B cell (primary cell): ENCODE measurements around the gene SOX6.

Source experiments
- CTCF ChIP-seq: fragments of 200-600 bp; IDR thresholded peaks from one replicate; pipeline ENCODE4 v1.8.0; 2022; ENCODE audit warnings: antibody characterized with exemption, mild to moderate bottlenecking
- EZH2 ChIP-seq: IDR thresholded peaks from 2 replicates; pipeline ENCODE4 v1.6.1; 2012; ENCODE audit warnings: borderline replicate concordance, low read depth, mild to moderate bottlenecking, moderate library complexity, low read length; ENCODE audit not compliant: insufficient read depth, poor library complexity, severe bottlenecking

- TF ChIP-seq CTCF (no peak), EZH2 (no peak)
These were observed 309.3 kb downstream of the SOX6 start for GRCh38 chr11:16047073-16047472.
